ENCODE results near the gene ACCS.

Gene ACCS

GRCh38 chr11:44127130-44127529, 61.1 kb downstream of the ACCS start:
- Histone ChIP-seq H3K4ac (ENCODE audit: low read depth in 1 of 2, low read length in 2 of 2) (no peak overlapping the region), H3K4me1 (ENCODE audit: control insufficient read depth, insufficient read depth, low read depth, low read length) (no peaks in the 10 kb centered on the region), H3K23ac (ENCODE audit: low read length in 2 of 2) (no peak overlapping the region), H3K4me2 (ENCODE audit: low read length, poor library complexity, severe bottlenecking) (no peak overlapping the region), H2AK5ac (ENCODE audit: low read length, severe bottlenecking) (no peak overlapping the region), H3K14ac (ENCODE audit: low read length in 2 of 2) (no peak overlapping the region), H3K4me3 (ENCODE audit: insufficient read depth in 1 of 2, low read depth in 1 of 2, low read length in 2 of 2) (no peak overlapping the region), H3K79me1 (replicated peaks; ENCODE audit: low read length, poor library complexity, severe bottlenecking) (peaks cover 2% of the 10 kb centered on the region), H4K91ac (ENCODE audit: low read length) (no peak overlapping the region), H3K27me3 (ENCODE audit: control insufficient read depth in 1 of 2, insufficient read depth in 1 of 2, low read length in 2 of 2) (no peaks in the 10 kb centered on the region), H2BK15ac (ENCODE audit: low read depth, poor library complexity, severe bottlenecking) (no peak overlapping the region), H3K9ac (ENCODE audit: low read length) (no peak overlapping the region), H3K27ac (ENCODE audit: low read length, poor library complexity, severe bottlenecking) (no peak overlapping the region), H2BK5ac (ENCODE audit: low read depth, low read length, poor library complexity, severe bottlenecking) (no peak overlapping the region), H2BK120ac (ENCODE audit: low read depth, low read length) (no peak overlapping the region), H2BK12ac (ENCODE audit: low read length in 2 of 2) (no peak overlapping the region), H3K36me3 (ENCODE audit: control insufficient read depth in 1 of 2, insufficient read depth in 2 of 2, low read depth in 1 of 2, low read length in 2 of 2) (peaks cover 14 to 85% of the 10 kb centered on the region in 2 experiments), H3K18ac (ENCODE audit: low read depth in 1 of 2, low read length in 2 of 2) (no peak overlapping the region), H3K9me3 (ENCODE audit: control insufficient read depth, low read length) (no peaks in the 10 kb centered on the region), H2AFZ (ENCODE audit: low read depth, low read length) (no peak overlapping the region), H4K8ac (ENCODE audit: low read length) (no peak overlapping the region)
- DNase-seq, result no peak
- 94% methylated on average over 8 of the region's 8 CpGs for WGBS

GRCh38 chr11:44128729-44129128, 62.7 kb downstream of the ACCS start:
- H2BK15ac ChIP-seq (ENCODE audit: low read depth, poor library complexity, severe bottlenecking), result no peak overlapping the region
- no peak overlapping the region for H2BK12ac ChIP-seq (ENCODE audit: low read length in 2 of 2)
- no peaks in the 10 kb centered on the region for H3K4me1 ChIP-seq (ENCODE audit: control insufficient read depth, insufficient read depth, low read depth, low read length)
- H3K23ac ChIP-seq (ENCODE audit: low read length in 2 of 2), result no peak overlapping the region
- no peak overlapping the region for H2AFZ ChIP-seq (ENCODE audit: low read depth, low read length)
- H3K4ac ChIP-seq (ENCODE audit: low read depth in 1 of 2, low read length in 2 of 2), result no peak overlapping the region
- H3K4me3 ChIP-seq (ENCODE audit: insufficient read depth in 1 of 2, low read depth in 1 of 2, low read length in 2 of 2), result no peak overlapping the region
- DNase-seq, result no peak
- H3K4me2 ChIP-seq (ENCODE audit: low read length, poor library complexity, severe bottlenecking), result no peak overlapping the region
- no peaks in the 10 kb centered on the region for H3K79me1 ChIP-seq (replicated peaks; ENCODE audit: low read length, poor library complexity, severe bottlenecking)
- no peaks in the 10 kb centered on the region for H3K9me3 ChIP-seq (ENCODE audit: control insufficient read depth, low read length)
- WGBS, result 100% methylated on average over 1 of the region's 3 CpGs
- no peak overlapping the region for H3K18ac ChIP-seq (ENCODE audit: low read depth in 1 of 2, low read length in 2 of 2)
- H2AK5ac ChIP-seq (ENCODE audit: low read length, severe bottlenecking), result no peak overlapping the region
- no peak overlapping the region for H2BK120ac ChIP-seq (ENCODE audit: low read depth, low read length)
- no peak overlapping the region for H3K9ac ChIP-seq (ENCODE audit: low read length)
- no peak overlapping the region for H3K14ac ChIP-seq (ENCODE audit: low read length in 2 of 2)
- H3K36me3 ChIP-seq (ENCODE audit: control insufficient read depth in 1 of 2, insufficient read depth in 2 of 2, low read depth in 1 of 2, low read length in 2 of 2), result peaks cover 17 to 78% of the 10 kb centered on the region in 2 experiments
- H3K27ac ChIP-seq (ENCODE audit: low read length, poor library complexity, severe bottlenecking), result no peak overlapping the region
- H4K91ac ChIP-seq (ENCODE audit: low read length), result no peak overlapping the region
- no peak overlapping the region for H2BK5ac ChIP-seq (ENCODE audit: low read depth, low read length, poor library complexity, severe bottlenecking)
- no peaks in the 10 kb centered on the region for H3K27me3 ChIP-seq (ENCODE audit: control insufficient read depth in 1 of 2, insufficient read depth in 1 of 2, low read length in 2 of 2)
- no peak overlapping the region for H4K8ac ChIP-seq (ENCODE audit: low read length)

GRCh38 chr11:44130751-44131150, 64.7 kb downstream of the ACCS start:
- H2BK15ac ChIP-seq (ENCODE audit: low read depth, poor library complexity, severe bottlenecking), result no peak overlapping the region
- no peak overlapping the region for H3K14ac ChIP-seq (ENCODE audit: low read length in 2 of 2)
- H4K8ac ChIP-seq (ENCODE audit: low read length), result no peak overlapping the region
- H2BK5ac ChIP-seq (ENCODE audit: low read depth, low read length, poor library complexity, severe bottlenecking), result no peak overlapping the region
- H3K9ac ChIP-seq (ENCODE audit: low read length), result no peak overlapping the region
- peaks cover 11 to 75% of the 10 kb centered on the region in 2 experiments for H3K36me3 ChIP-seq (ENCODE audit: control insufficient read depth in 1 of 2, insufficient read depth in 2 of 2, low read depth in 1 of 2, low read length in 2 of 2)
- H3K23ac ChIP-seq (ENCODE audit: low read length in 2 of 2), result no peak overlapping the region
- WGBS, result 92% methylated on average over 5 of the region's 6 CpGs
- no peak overlapping the region for H3K4me2 ChIP-seq (ENCODE audit: low read length, poor library complexity, severe bottlenecking)
- no peak overlapping the region for H4K91ac ChIP-seq (ENCODE audit: low read length)
- DNase-seq, result no peak
- no peak overlapping the region for H2BK12ac ChIP-seq (ENCODE audit: low read length in 2 of 2)
- no peak overlapping the region for H2BK120ac ChIP-seq (ENCODE audit: low read depth, low read length)
- H3K4me1 ChIP-seq (ENCODE audit: control insufficient read depth, insufficient read depth, low read depth, low read length), result no peaks in the 10 kb centered on the region
- H2AFZ ChIP-seq (ENCODE audit: low read depth, low read length), result no peak overlapping the region
- H3K27ac ChIP-seq (ENCODE audit: low read length, poor library complexity, severe bottlenecking), result no peak overlapping the region
- no peaks in the 10 kb centered on the region for H3K79me1 ChIP-seq (replicated peaks; ENCODE audit: low read length, poor library complexity, severe bottlenecking)
- H3K27me3 ChIP-seq (ENCODE audit: control insufficient read depth in 1 of 2, insufficient read depth in 1 of 2, low read length in 2 of 2), result no peaks in the 10 kb centered on the region
- H2AK5ac ChIP-seq (ENCODE audit: low read length, severe bottlenecking), result no peak overlapping the region
- H3K4me3 ChIP-seq (ENCODE audit: insufficient read depth in 1 of 2, low read depth in 1 of 2, low read length in 2 of 2), result no peak overlapping the region
- no peak overlapping the region for H3K4ac ChIP-seq (ENCODE audit: low read depth in 1 of 2, low read length in 2 of 2)
- no peak overlapping the region for H3K18ac ChIP-seq (ENCODE audit: low read depth in 1 of 2, low read length in 2 of 2)
- no peaks in the 10 kb centered on the region for H3K9me3 ChIP-seq (ENCODE audit: control insufficient read depth, low read length)

GRCh38 chr11:44133335-44133946, 67.4 kb downstream of the ACCS start:
- no peak overlapping the region for H3K4me3 ChIP-seq (ENCODE audit: insufficient read depth in 1 of 2, low read depth in 1 of 2, low read length in 2 of 2)
- H3K9me3 ChIP-seq (ENCODE audit: control insufficient read depth, low read length), result no peaks in the 10 kb centered on the region
- H3K4me1 ChIP-seq (ENCODE audit: control insufficient read depth, insufficient read depth, low read depth, low read length), result no peaks in the 10 kb centered on the region
- H4K8ac ChIP-seq (ENCODE audit: low read length), result no peak overlapping the region
- WGBS, result 100% methylated on average over 1 of the region's 1 CpG
- H2BK120ac ChIP-seq (ENCODE audit: low read depth, low read length), result no peak overlapping the region
- no peak overlapping the region for H3K14ac ChIP-seq (ENCODE audit: low read length in 2 of 2)
- H2BK15ac ChIP-seq (ENCODE audit: low read depth, poor library complexity, severe bottlenecking), result no peak overlapping the region
- no peak overlapping the region for H3K4me2 ChIP-seq (ENCODE audit: low read length, poor library complexity, severe bottlenecking)
- no peak overlapping the region for H3K23ac ChIP-seq (ENCODE audit: low read length in 2 of 2)
- H3K27ac ChIP-seq (ENCODE audit: low read length, poor library complexity, severe bottlenecking), result no peak overlapping the region
- no peak overlapping the region for H2BK12ac ChIP-seq (ENCODE audit: low read length in 2 of 2)
- H2BK5ac ChIP-seq (ENCODE audit: low read depth, low read length, poor library complexity, severe bottlenecking), result no peak overlapping the region
- peak; percentile 47 for DNase-seq
- no peak overlapping the region for H3K18ac ChIP-seq (ENCODE audit: low read depth in 1 of 2, low read length in 2 of 2)
- no peak overlapping the region for H2AK5ac ChIP-seq (ENCODE audit: low read length, severe bottlenecking)
- H3K9ac ChIP-seq (ENCODE audit: low read length), result no peak overlapping the region
- H4K91ac ChIP-seq (ENCODE audit: low read length), result no peak overlapping the region
- H3K27me3 ChIP-seq (ENCODE audit: control insufficient read depth in 1 of 2, insufficient read depth in 1 of 2, low read length in 2 of 2), result no peaks in the 10 kb centered on the region
- H3K4ac ChIP-seq (ENCODE audit: low read depth in 1 of 2, low read length in 2 of 2), result no peak overlapping the region
- H3K36me3 ChIP-seq (ENCODE audit: control insufficient read depth in 1 of 2, insufficient read depth in 2 of 2, low read depth in 1 of 2, low read length in 2 of 2), result peaks cover 6 to 56% of the 10 kb centered on the region in 2 experiments
- no peaks in the 10 kb centered on the region for H3K79me1 ChIP-seq (replicated peaks; ENCODE audit: low read length, poor library complexity, severe bottlenecking)
- no peak overlapping the region for H2AFZ ChIP-seq (ENCODE audit: low read depth, low read length)
